Lower leg skin (tissue), 3 donors: ENCODE measurements around the gene ME2.

Experiments
- CTCF ChIP-seq, 3 donors: fragments of 450-650 bp; IDR thresholded peaks; one replicate each; pipeline ENCODE4 v1.5.1; 2016; ENCODE audit warnings: antibody characterized with exemption in 3 of 3, mild to moderate bottlenecking in 3 of 3, moderate library complexity in 2 of 3
- POLR2A ChIP-seq, 2 donors: fragments of 450-650 bp; IDR thresholded peaks; one replicate each; pipeline ENCODE4 v1.6.1; 2016 to 2017; ENCODE audit warnings: antibody characterized with exemption in 2 of 2, mild to moderate bottlenecking in 1 of 2, moderate library complexity in 1 of 2

GRCh38 chr18:50850307-50851065, 28.4 kb upstream of the ME2 start:
- TF ChIP-seq CTCF (IDR thresholded peaks at IDR 0.05) (no peak), POLR2A (IDR thresholded peaks at IDR 0.05) (no peak)
